GM12865 (cell line): ENCODE measurements around the gene FGFR4.

Experiments
- DNase-seq: peaks from one replicate; pipeline ENCODE4 v3.0.0; 2010; ENCODE audit warnings: low read depth
- H3K4me3 ChIP-seq: 2 replicates; pipeline ENCODE4 v1.5.1; 2011; ENCODE audit warnings: mild to moderate bottlenecking, low read depth, low read length, control low read depth
- TF ChIP-seq, protein P1 (sequence below): IDR thresholded peaks from 2 replicates; pipeline ENCODE4 v1.5.1; 2011; ENCODE audit warnings: low read length, control low read depth, low read depth, inconsistent platforms; ENCODE audit not compliant: insufficient read depth; ENCODE audit errors: missing control alignments

Gene FGFR4

DNA sequence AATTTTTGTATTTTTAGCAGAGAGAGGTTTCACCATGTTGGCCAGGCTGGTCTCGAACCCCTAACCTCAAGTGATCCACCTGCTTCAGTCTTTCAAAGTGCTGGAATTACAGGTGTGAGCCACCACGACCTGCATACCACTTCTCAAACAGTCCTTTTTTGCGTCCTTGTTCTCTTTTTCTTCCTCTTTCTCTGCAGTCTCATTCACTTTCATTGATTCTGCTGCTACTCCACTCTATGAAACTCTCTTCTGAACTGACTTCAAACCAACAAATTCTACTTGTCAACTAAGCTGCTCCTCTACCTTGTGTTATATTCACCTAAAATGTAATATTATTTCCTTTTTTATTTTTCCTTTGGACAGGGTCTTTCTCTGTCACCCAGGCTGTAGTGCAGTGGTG, 54.8 kb downstream of the FGFR4 start:
- TF ChIP-seq, protein P1, sequence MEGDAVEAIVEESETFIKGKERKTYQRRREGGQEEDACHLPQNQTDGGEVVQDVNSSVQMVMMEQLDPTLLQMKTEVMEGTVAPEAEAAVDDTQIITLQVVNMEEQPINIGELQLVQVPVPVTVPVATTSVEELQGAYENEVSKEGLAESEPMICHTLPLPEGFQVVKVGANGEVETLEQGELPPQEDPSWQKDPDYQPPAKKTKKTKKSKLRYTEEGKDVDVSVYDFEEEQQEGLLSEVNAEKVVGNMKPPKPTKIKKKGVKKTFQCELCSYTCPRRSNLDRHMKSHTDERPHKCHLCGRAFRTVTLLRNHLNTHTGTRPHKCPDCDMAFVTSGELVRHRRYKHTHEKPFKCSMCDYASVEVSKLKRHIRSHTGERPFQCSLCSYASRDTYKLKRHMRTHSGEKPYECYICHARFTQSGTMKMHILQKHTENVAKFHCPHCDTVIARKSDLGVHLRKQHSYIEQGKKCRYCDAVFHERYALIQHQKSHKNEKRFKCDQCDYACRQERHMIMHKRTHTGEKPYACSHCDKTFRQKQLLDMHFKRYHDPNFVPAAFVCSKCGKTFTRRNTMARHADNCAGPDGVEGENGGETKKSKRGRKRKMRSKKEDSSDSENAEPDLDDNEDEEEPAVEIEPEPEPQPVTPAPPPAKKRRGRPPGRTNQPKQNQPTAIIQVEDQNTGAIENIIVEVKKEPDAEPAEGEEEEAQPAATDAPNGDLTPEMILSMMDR: no peak
- DNase-seq: no peak
- H3K4me3 ChIP-seq: no peak overlapping the region

DNA sequence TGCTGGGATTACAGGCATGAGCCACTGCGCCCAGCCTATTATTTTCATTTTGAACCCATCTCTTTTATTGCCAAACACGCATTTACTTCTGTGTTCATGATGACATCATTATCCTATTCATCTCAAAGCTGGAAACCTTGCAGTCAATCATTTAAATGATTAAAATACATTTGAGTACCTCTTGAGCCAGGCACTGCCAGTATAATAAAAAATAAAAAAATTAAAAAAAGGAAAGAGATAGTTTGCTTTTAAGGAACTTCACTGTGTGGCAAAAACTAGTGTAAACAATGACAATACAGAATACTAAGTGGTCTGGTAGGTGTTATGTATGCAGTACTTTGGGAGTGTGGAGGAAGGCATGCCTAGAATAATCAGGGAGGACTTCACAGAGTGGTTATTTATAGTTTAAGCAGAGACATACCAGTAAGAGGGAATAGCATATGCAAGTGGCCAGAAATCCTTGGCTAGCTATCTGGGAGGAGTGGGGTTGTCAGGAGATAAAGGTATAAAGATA, 55.4 kb downstream of the FGFR4 start:
- DNase-seq: no peak
- no peak overlapping the region for H3K4me3 ChIP-seq
- TF ChIP-seq, protein P1: no peak

DNA sequence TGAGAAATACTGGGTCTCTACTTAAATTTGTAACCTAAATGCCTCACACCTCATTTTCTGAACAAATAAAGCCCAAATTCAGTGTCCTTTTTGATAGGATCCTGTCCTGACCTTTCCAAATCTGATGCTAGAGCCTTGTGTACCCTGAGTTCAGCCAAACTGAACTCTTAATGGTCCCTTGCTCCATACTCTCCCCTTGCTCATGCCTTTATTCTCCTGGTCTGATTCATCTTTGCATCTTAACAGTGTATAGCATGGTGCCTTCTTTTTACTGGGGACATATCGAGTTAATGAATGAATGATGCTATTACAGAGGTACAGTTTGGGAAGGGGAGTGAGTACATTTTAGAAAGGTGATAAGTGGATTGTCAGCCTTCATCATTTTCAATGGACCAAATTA, 56.1 kb downstream of the FGFR4 start:
- DNase-seq: no peak

DNA sequence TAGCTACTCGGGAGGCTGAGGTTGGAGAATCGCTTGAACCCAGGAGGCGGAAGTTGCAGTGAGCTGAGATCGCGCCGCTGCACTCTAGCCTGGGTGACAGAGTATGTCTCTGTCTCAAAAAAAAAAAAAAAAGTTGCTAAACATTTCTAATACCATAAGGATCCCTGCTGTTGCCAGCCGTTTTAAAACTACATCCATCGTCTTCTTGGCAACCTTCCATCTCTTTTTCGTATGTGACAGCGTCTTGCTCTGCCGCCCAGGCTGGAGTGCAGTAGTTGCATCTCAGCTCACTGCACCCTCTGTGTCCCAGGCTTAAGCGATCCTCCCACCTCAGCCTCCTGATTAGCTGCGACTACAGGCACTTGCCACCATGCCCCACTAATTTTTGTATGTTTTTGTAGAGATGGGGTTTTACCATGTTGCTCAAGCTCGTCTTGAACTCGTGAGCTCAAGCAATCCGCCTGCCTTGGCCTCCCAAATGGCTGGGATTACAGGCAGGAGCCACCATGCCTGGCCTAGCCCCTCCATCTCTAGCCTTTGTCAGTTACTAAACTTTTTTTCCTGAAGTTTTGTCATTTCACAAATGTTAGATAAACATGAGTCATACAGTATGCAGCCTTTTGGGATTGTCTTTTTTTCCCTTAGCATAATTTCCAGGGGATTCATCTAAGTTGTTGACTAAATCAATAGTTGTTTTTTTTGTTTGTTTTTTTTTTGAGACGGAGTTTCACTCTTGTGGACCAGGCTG, 60.4 kb downstream of the FGFR4 start:
- TF ChIP-seq, protein P1: no peak
- no peak overlapping the region for H3K4me3 ChIP-seq
- no peak for DNase-seq

More for the DNA sequence above, 56.1 kb downstream of the FGFR4 start:
- TF ChIP-seq, protein P1: no peak
- no peak overlapping the region for H3K4me3 ChIP-seq
